A549 (cell line): Measurements from ENCODE around the gene GZF1. TPM values are rescaled to one million over a fixed set of nuclear protein-coding genes. Genes with fewer than 3 reads are reported as not detected.
A peak's percentile ranks its signal among the peaks of the same experiment; 100 is the strongest.

Source experiments
- ATAC-seq, 2 experiments: fragments of 200-7000 bp in 1 of 2; fragments of >200 bp in 1 of 2; cut with Nextera tagmentation in 1 of 2; cut with Tn5 transposase in 1 of 2; 3 replicates each; pipeline versions ENCODE4 v1.8.0 to v1.9.1; 2018 to 2020; ENCODE audit warnings: mild to moderate bottlenecking in 1 of 2, moderate library complexity in 1 of 2
- CTCF ChIA-PET: fragments of 300-600 bp; sonication (Branson Sonifier 250); formaldehyde crosslinking; extraction: SDS; loops from one replicate; lab custom pipeline; 2021; ENCODE audit warnings: antibody characterized with exemption, inconsistent platforms; lab: Yijun Ruan, JAX
- POLR2A ChIA-PET: fragments of 350-600 bp; formaldehyde crosslinking; extraction: SDS; loops from one replicate; lab custom pipeline; 2021; ENCODE audit warnings: antibody characterized with exemption, inconsistent platforms; lab: Yijun Ruan, JAX
- DNase-seq, 2 experiments: peaks; one replicate each; pipeline versions ENCODE4 v3.0.0 to v3.0.0-alpha.2; 2011 to 2016; ENCODE audit warnings: low read depth in 1 of 2, low spot score in 1 of 2
- FAIRE-seq: peaks from 2 replicates; lab custom pipeline; 2011; peaks lifted over from hg19 to GRCh38; lab: Jason Lieb, UNC
- H3K27ac ChIP-seq, 2 experiments: fragments of >200 bp; sonication (Bioruptor Twin); formaldehyde crosslinking; 3 replicates each; pipeline ENCODE4 v1.5.1; 2016 to 2017
- H3K4me1 ChIP-seq: fragments of >200 bp; sonication (Bioruptor Twin); formaldehyde crosslinking; 3 replicates; pipeline ENCODE4 v1.6.1; 2016
- H3K4me2 ChIP-seq: fragments of >200 bp; sonication (Bioruptor Twin); formaldehyde crosslinking; 3 replicates; pipeline ENCODE4 v1.6.1; 2016
- H3K4me3 ChIP-seq: fragments of >200 bp; sonication (Bioruptor Twin); formaldehyde crosslinking; 3 replicates; pipeline ENCODE4 v1.5.1; 2016
- H3K9me3 ChIP-seq: fragments of >200 bp; sonication (Bioruptor Twin); formaldehyde crosslinking; 3 replicates; pipeline ENCODE4 v1.6.1; 2016
- CBX2 ChIP-seq: fragments of 200-600 bp; sonication (generic); IDR thresholded peaks from 2 replicates; pipeline ENCODE4 v1.6.1; 2016; ENCODE audit warnings: low read depth, mild to moderate bottlenecking, borderline replicate concordance
- CBX8 ChIP-seq: fragments of 200-600 bp; sonication (generic); IDR thresholded peaks from 2 replicates; pipeline ENCODE4 v1.6.1; 2016
- CEBPB ChIP-seq, 2 experiments: fragments of >200 bp in 1 of 2; sonication (Bioruptor Twin) in 1 of 2; formaldehyde crosslinking in 1 of 2; IDR thresholded peaks; 2 replicates each; pipeline ENCODE4 v1.6.1; 2012 to 2016
- CHD2 ChIP-seq: fragments of 150-350 bp; IDR thresholded peaks from 2 replicates; pipeline ENCODE4 v1.6.1; 2014; ENCODE audit warnings: low read length; ENCODE audit not compliant: partially characterized antibody
- CHD4 ChIP-seq: fragments of 200-600 bp; sonication (generic); IDR thresholded peaks from 2 replicates; pipeline ENCODE4 v1.6.1; 2016; ENCODE audit warnings: antibody characterized with exemption, mild to moderate bottlenecking, borderline replicate concordance
- FOSB ChIP-seq: fragments of 250-450 bp; sonication (Bioruptor Pico); IDR thresholded peaks from 2 replicates; pipeline ENCODE4 v1.5.0; 2020; ENCODE audit warnings: mild to moderate bottlenecking, moderate library complexity
- FOSL2 ChIP-seq, 2 experiments: fragments of 450-650 bp in 1 of 2; fragments of >200 bp in 1 of 2; sonication (Bioruptor Twin) in 1 of 2; formaldehyde crosslinking; IDR thresholded peaks; 2 replicates each; pipeline versions ENCODE4 v1.5.0 to v1.6.1; 2016 to 2020; ENCODE audit warnings: mild to moderate bottlenecking in 1 of 2, moderate library complexity in 1 of 2
- HDAC2 ChIP-seq: fragments of 200-600 bp; sonication (generic); IDR thresholded peaks from 2 replicates; pipeline ENCODE4 v1.6.1; 2016
- HEYL ChIP-seq: fragments of 250-450 bp; sonication (Bioruptor Pico); IDR thresholded peaks from 2 replicates; pipeline ENCODE4 v1.8.0; 2021; ENCODE audit warnings: mild to moderate bottlenecking, moderate library complexity
- HOXB13 ChIP-seq: fragments of 250-450 bp; sonication (Bioruptor Pico); IDR thresholded peaks from 2 replicates; pipeline ENCODE4 v1.5.0; 2020; ENCODE audit warnings: low read depth, mild to moderate bottlenecking, moderate library complexity
- JUNB ChIP-seq: fragments of >200 bp; sonication (Bioruptor Twin); formaldehyde crosslinking; IDR thresholded peaks from 2 replicates; pipeline ENCODE4 v1.6.1; 2016
- KDM5A ChIP-seq: fragments of 200-600 bp; sonication (generic); IDR thresholded peaks from 2 replicates; pipeline ENCODE4 v1.6.1; 2016; ENCODE audit warnings: antibody characterized with exemption, mild to moderate bottlenecking
- MAZ ChIP-seq: fragments of 150-350 bp; IDR thresholded peaks from 2 replicates; pipeline ENCODE4 v1.6.1; 2014; ENCODE audit warnings: antibody characterized with exemption, low read depth, low read length, borderline replicate concordance
- MYC ChIP-seq: IDR thresholded peaks from 2 replicates; pipeline ENCODE4 v1.6.1; 2012; ENCODE audit warnings: mild to moderate bottlenecking, inconsistent platforms, low read length, improper control_type of control experiment, borderline replicate concordance
- NFE2L2 ChIP-seq: fragments of 150-350 bp; conservative IDR thresholded peaks from 2 replicates; pipeline ENCODE4 v1.6.1; 2014; ENCODE audit warnings: low read length
- NPAS2 ChIP-seq: fragments of 250-450 bp; sonication (Bioruptor Pico); IDR thresholded peaks from 2 replicates; pipeline ENCODE4 v1.8.0; 2022; ENCODE audit warnings: mild to moderate bottlenecking, moderate library complexity, borderline replicate concordance
- PHF8 ChIP-seq: fragments of 200-600 bp; sonication (generic); IDR thresholded peaks from 2 replicates; pipeline ENCODE4 v1.6.1; 2016; ENCODE audit warnings: low read depth, mild to moderate bottlenecking, antibody characterized with exemption, moderate library complexity, borderline replicate concordance
- POLR2A ChIP-seq: IDR thresholded peaks from 2 replicates; pipeline ENCODE4 v1.6.1; 2012; ENCODE audit warnings: mild to moderate bottlenecking, low read length
- RARB ChIP-seq: fragments of 250-450 bp; sonication (Bioruptor Pico); IDR thresholded peaks from 2 replicates; pipeline ENCODE4 v1.8.0; 2021; ENCODE audit warnings: mild to moderate bottlenecking, moderate library complexity
- RFX5 ChIP-seq: fragments of 450-650 bp; IDR thresholded peaks from 2 replicates; pipeline ENCODE4 v1.7.1; 2014; ENCODE audit warnings: antibody characterized with exemption, mild to moderate bottlenecking, moderate library complexity
- SREBF2 ChIP-seq: fragments of 450-650 bp; IDR thresholded peaks from 2 replicates; pipeline ENCODE4 v1.6.1; 2014; ENCODE audit warnings: mild to moderate bottlenecking, moderate library complexity
- ZC3H11A ChIP-seq: fragments of 450-650 bp; IDR thresholded peaks from 2 replicates; pipeline ENCODE4 v1.6.1; 2014; ENCODE audit warnings: antibody characterized with exemption, mild to moderate bottlenecking
- ZSCAN20 ChIP-seq: fragments of 250-450 bp; sonication (Bioruptor Pico); IDR thresholded peaks from 2 replicates; pipeline ENCODE4 v1.8.0; 2022; ENCODE audit warnings: mild to moderate bottlenecking, moderate library complexity
- WGBS: methylation state at CpG from one replicate; pipeline ENCODE4 v1.1.6; 2017; ENCODE audit errors: missing lambda C conversion rate; 5-methylcytosine and 5-hydroxymethylcytosine counted together
- polyA plus RNA-seq, 4 experiments: library from polyadenylated mRNA; depleted of rRNA in 3 of 4; stranded (reverse); fragments of >200 nt; fragmentation: RNase III in 1 of 4; extraction: RNeasy Plus Mini Kit Qiagen cat#74134 plus additional on column Dnase treatment in 1 of 4; gene quantifications; 2 replicates in 3 of 4; 3 replicates in 1 of 4; pipeline ENCODE4 v1.2.3, GENCODE V29; 2011 to 2017
- TF ChIP-seq, protein P1 (sequence below): fragments of 250-450 bp; sonication (Bioruptor Pico); IDR thresholded peaks from 2 replicates; pipeline ENCODE4 v1.5.0; 2021; ENCODE audit warnings: mild to moderate bottlenecking, moderate library complexity, borderline replicate concordance
- TF ChIP-seq, protein P2 (sequence below): IDR thresholded peaks from 2 replicates; pipeline ENCODE4 v1.6.1; 2012
- TF ChIP-seq, protein P3 (sequence below): IDR thresholded peaks from 2 replicates; pipeline ENCODE4 v1.6.1; 2012; ENCODE audit warnings: low read depth, borderline replicate concordance
- TF ChIP-seq, protein P4 (sequence below): fragments of 200-600 bp; sonication (generic); IDR thresholded peaks from 2 replicates; pipeline ENCODE4 v1.6.1; 2016; ENCODE audit warnings: antibody characterized with exemption, mild to moderate bottlenecking, moderate library complexity
- TF ChIP-seq, protein P5 (sequence below): fragments of >200 bp; sonication (Bioruptor Twin); formaldehyde crosslinking; IDR thresholded peaks from 3 replicates; pipeline ENCODE4 v1.6.1; 2016
- TF ChIP-seq, protein P6 (sequence below): IDR thresholded peaks from 2 replicates; pipeline ENCODE4 v1.6.1; 2012

The GZF1 gene
- polyA plus RNA-seq, 2 of the 4 experiments (the other 2 are of a cell fraction), result 13.2 to 24.7 TPM

DNA sequence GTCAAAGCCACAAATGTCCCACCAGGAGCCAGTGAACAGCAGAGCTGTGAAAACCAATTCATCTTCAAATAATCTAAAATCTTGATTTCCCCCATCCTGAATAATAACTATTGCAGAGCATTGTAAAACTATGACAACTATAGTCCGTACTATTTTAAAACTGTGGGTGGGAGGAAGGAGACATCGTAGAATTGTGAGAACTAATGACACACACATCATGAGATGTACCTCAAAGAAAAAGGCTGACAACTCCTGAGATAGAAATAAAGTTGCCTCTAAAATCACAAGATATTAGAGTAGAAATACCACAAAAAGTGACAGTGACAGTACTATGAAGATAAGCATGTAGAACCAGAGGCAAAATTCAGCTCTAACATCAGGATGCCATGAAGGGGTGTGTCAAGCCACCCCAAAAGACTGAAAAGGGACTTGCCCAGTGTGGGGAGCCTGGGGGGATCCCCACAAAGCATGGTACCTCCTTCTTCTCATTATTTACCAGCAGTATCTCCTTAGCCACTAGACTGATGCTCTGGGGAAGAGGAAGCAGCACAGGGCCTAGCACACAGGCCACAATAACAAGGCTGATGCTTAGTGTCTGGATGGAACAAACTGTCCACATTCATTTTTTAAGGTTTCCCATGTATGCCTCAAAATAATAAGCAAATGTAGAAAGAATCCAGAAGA is 45.9 kb downstream of the GZF1 start:
- Histone ChIP-seq H3K27ac (no peak overlapping the region), H3K4me2 (no peak overlapping the region), H3K4me1 (peaks cover 9% of the 10 kb centered on the region; the same call in 2 of the 3 replicates), H3K4me3 (no peak overlapping the region), H3K9me3 (no peaks in the 10 kb centered on the region)
- ATAC-seq (no peak), FAIRE-seq (peak; percentile 84), DNase-seq (no peak)
- POLR2A ChIA-PET, result no interaction called here
- 96% methylated on average over 2 of the region's 2 CpGs for whole genome bisulfite sequencing
- TF ChIP-seq SREBF2 (no peak), POLR2A (no peak), FOSB (no peak), MYC (no peak), HDAC2 (no peak), RARB (CRISPR knock-in tag) (no peak), RFX5 (no peak), MAZ (no peak), HEYL (no peak), CHD4 (no peak), KDM5A (no peak), CHD2 (no peak), JUNB (no peak), CEBPB (IDR thresholded peaks at IDR 0.05) (no peak), NPAS2 (CRISPR knock-in tag) (no peak), FOSL2 (IDR thresholded peaks at IDR 0.05) (no peak), FOSL2 (CRISPR knock-in tag; IDR thresholded peaks at IDR 0.05) (no peak), CBX8 (no peak)
- TF ChIP-seq, protein P1, sequence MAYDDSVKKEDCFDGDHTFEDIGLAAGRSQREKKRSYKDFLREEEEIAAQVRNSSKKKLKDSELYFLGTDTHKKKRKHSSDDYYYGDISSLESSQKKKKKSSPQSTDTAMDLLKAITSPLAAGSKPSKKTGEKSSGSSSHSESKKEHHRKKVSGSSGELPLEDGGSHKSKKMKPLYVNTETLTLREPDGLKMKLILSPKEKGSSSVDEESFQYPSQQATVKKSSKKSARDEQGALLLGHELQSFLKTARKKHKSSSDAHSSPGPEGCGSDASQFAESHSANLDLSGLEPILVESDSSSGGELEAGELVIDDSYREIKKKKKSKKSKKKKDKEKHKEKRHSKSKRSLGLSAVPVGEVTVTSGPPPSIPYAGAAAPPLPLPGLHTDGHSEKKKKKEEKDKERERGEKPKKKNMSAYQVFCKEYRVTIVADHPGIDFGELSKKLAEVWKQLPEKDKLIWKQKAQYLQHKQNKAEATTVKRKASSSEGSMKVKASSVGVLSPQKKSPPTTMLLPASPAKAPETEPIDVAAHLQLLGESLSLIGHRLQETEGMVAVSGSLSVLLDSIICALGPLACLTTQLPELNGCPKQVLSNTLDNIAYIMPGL (CRISPR knock-in tag), result no peak
- TF ChIP-seq, protein P2, sequence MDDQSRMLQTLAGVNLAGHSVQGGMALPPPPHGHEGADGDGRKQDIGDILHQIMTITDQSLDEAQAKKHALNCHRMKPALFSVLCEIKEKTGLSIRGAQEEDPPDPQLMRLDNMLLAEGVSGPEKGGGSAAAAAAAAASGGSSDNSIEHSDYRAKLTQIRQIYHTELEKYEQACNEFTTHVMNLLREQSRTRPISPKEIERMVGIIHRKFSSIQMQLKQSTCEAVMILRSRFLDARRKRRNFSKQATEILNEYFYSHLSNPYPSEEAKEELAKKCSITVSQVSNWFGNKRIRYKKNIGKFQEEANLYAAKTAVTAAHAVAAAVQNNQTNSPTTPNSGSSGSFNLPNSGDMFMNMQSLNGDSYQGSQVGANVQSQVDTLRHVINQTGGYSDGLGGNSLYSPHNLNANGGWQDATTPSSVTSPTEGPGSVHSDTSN, result no peak
- CTCF ChIA-PET, result interaction anchor here (0.7 to 2.2 kb wide), 2 partner anchors 11 to 22 kb away, joined by 3 to 9 read pairs; no protein-coding TSS in a partner anchor

DNA sequence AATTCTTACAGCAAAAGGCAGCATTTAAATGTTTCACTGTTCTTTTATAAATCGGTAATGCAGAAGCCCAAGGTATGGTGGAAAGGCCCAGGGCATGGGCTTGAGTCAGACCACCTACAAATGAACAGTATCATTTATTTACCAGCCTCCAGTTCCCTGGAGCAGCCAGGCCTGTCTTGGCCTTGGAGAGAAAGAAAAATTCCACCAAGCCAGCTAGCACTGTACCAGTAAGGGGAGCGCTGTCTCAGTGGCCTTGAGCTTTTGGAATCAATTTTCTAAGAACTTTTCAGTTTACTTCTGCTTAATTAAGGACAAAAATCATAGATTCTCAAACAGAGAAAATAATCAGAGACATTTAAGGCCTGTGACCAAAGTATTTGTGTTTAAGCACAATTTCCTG is 47.0 kb downstream of the GZF1 start:
- TF ChIP-seq CBX2, result no peak
- no peak for TF ChIP-seq HOXB13 (CRISPR knock-in tag)
- TF ChIP-seq POLR2A, result no peak
- TF ChIP-seq, protein P3, sequence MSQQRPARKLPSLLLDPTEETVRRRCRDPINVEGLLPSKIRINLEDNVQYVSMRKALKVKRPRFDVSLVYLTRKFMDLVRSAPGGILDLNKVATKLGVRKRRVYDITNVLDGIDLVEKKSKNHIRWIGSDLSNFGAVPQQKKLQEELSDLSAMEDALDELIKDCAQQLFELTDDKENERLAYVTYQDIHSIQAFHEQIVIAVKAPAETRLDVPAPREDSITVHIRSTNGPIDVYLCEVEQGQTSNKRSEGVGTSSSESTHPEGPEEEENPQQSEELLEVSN, result no peak
- TF ChIP-seq NFE2L2, result no peak
- no peak for TF ChIP-seq NPAS2 (CRISPR knock-in tag)
- TF ChIP-seq PHF8, result no peak
- TF ChIP-seq, protein P4, sequence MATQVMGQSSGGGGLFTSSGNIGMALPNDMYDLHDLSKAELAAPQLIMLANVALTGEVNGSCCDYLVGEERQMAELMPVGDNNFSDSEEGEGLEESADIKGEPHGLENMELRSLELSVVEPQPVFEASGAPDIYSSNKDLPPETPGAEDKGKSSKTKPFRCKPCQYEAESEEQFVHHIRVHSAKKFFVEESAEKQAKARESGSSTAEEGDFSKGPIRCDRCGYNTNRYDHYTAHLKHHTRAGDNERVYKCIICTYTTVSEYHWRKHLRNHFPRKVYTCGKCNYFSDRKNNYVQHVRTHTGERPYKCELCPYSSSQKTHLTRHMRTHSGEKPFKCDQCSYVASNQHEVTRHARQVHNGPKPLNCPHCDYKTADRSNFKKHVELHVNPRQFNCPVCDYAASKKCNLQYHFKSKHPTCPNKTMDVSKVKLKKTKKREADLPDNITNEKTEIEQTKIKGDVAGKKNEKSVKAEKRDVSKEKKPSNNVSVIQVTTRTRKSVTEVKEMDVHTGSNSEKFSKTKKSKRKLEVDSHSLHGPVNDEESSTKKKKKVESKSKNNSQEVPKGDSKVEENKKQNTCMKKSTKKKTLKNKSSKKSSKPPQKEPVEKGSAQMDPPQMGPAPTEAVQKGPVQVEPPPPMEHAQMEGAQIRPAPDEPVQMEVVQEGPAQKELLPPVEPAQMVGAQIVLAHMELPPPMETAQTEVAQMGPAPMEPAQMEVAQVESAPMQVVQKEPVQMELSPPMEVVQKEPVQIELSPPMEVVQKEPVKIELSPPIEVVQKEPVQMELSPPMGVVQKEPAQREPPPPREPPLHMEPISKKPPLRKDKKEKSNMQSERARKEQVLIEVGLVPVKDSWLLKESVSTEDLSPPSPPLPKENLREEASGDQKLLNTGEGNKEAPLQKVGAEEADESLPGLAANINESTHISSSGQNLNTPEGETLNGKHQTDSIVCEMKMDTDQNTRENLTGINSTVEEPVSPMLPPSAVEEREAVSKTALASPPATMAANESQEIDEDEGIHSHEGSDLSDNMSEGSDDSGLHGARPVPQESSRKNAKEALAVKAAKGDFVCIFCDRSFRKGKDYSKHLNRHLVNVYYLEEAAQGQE, result no peak
- TF ChIP-seq, protein P5, sequence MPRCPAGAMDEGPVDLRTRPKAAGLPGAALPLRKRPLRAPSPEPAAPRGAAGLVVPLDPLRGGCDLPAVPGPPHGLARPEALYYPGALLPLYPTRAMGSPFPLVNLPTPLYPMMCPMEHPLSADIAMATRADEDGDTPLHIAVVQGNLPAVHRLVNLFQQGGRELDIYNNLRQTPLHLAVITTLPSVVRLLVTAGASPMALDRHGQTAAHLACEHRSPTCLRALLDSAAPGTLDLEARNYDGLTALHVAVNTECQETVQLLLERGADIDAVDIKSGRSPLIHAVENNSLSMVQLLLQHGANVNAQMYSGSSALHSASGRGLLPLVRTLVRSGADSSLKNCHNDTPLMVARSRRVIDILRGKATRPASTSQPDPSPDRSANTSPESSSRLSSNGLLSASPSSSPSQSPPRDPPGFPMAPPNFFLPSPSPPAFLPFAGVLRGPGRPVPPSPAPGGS, result no peak
- TF ChIP-seq, protein P6, sequence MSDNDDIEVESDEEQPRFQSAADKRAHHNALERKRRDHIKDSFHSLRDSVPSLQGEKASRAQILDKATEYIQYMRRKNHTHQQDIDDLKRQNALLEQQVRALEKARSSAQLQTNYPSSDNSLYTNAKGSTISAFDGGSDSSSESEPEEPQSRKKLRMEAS, result no peak
- no peak for TF ChIP-seq CHD4
- no peak for TF ChIP-seq MYC
- TF ChIP-seq ZSCAN20 (CRISPR knock-in tag), result no peak
- no peak for TF ChIP-seq ZC3H11A
- TF ChIP-seq HDAC2, result no peak
- TF ChIP-seq, all 56 proteins: peak for 0
- Histone ChIP-seq H3K4me2 (no peak overlapping the region), H3K27ac (no peak overlapping the region), H3K4me3 (no peak overlapping the region), H3K9me3 (no peaks in the 10 kb centered on the region), H3K4me1 (peaks cover 9% of the 10 kb centered on the region; the same call in 2 of the 3 replicates)
- POLR2A ChIA-PET, result no interaction called here
- WGBS, result 94% methylated on average over 2 of the region's 2 CpGs
- ATAC-seq (no peak), FAIRE-seq (no peak), DNase-seq (no peak)
- CTCF ChIA-PET, result interaction anchor here (1.0 to 1.8 kb wide), 3 partner anchors 9 to 198 kb away, joined by 3 to 4 read pairs (median 3); no protein-coding TSS in a partner anchor
